B cell (primary cell): ENCODE results near the gene TRMT2A. TPM values are rescaled to one million over a fixed set of nuclear protein-coding genes. Genes with fewer than 3 reads are reported as not detected.

Experiments
- ATAC-seq: fragments of 200-7000 bp; cut with Tn5 transposase; one replicate; pipeline ENCODE4 v1.10.0; 2021; ENCODE audit warnings: low read depth, mild to moderate bottlenecking, moderate number of reproducible peaks, moderate library complexity
- CTCF ChIA-PET: fragments of 350-600 bp; sonication (Branson Sonifier 250); formaldehyde crosslinking; loops from one replicate; lab custom pipeline; 2021; ENCODE audit warnings: antibody characterized with exemption, inconsistent platforms; lab: Charles Lee
- POLR2A ChIA-PET: fragments of 350-600 bp; sonication (Branson Sonifier 250); formaldehyde crosslinking; loops from one replicate; lab custom pipeline; 2021; ENCODE audit warnings: antibody characterized with exemption; lab: Charles Lee
- DNase-seq: peaks from one replicate; pipeline ENCODE4 v3.0.0; 2013
- H2AFZ ChIP-seq: 2 replicates; pipeline ENCODE4 v1.6.1; 2012; ENCODE audit warnings: mild to moderate bottlenecking, low read depth, low read length; ENCODE audit not compliant: insufficient read depth, poor library complexity, severe bottlenecking
- H3K27ac ChIP-seq, 2 donors: 1 replicate in 1 of 2; 2 replicates in 1 of 2; pipeline ENCODE4 v1.5.1; 2012 to 2013; ENCODE audit warnings: low read length in 2 of 2, mild to moderate bottlenecking in 2 of 2, moderate library complexity in 1 of 2
- H3K27me3 ChIP-seq, 4 experiments: fragments of 200-600 bp in 1 of 4; sonication (generic) in 1 of 4; replicated peaks in 1 of 4; 1 replicate in 2 of 4; 2 replicates in 2 of 4; pipeline versions ENCODE4 v1.6.1 to v1.7.0; 2013 to 2016; ENCODE audit warnings: low read length in 3 of 4, mild to moderate bottlenecking in 2 of 4, mixed read lengths in 1 of 4, moderate library complexity in 1 of 4; ENCODE audit not compliant: insufficient read depth in 4 of 4, control insufficient read depth in 3 of 4; ENCODE audit errors: control extremely low read depth in 1 of 4
- H3K36me3 ChIP-seq, 2 experiments: replicated peaks in 1 of 2; 1 replicate in 1 of 2; 2 replicates in 1 of 2; pipeline versions ENCODE4 v1.6.1 to v1.7.1; 2013; ENCODE audit warnings: low read length in 1 of 2; ENCODE audit not compliant: insufficient read depth in 2 of 2, control insufficient read depth in 1 of 2; ENCODE audit errors: control extremely low read depth in 1 of 2, extremely low read depth in 1 of 2
- H3K4me1 ChIP-seq, 2 donors: fragments of 200-600 bp in 1 of 2; sonication (generic) in 1 of 2; 1 replicate in 1 of 2; 2 replicates in 1 of 2; pipeline versions ENCODE4 v1.5.1 to v1.6.1; 2013 to 2017; ENCODE audit warnings: low read length in 2 of 2; ENCODE audit not compliant: control insufficient read depth in 2 of 2, insufficient read depth in 2 of 2
- H3K4me2 ChIP-seq: replicated peaks from 2 replicates; pipeline ENCODE3; 2012; ENCODE audit warnings: mild to moderate bottlenecking, low read depth, low read length; ENCODE audit not compliant: poor library complexity, severe bottlenecking
- H3K4me3 ChIP-seq, 5 experiments: fragments of 200-600 bp in 1 of 5; sonication (generic) in 1 of 5; 1 replicate in 3 of 5; 2 replicates in 2 of 5; pipeline versions ENCODE4 v1.5.1 to v1.7.0; 2011 to 2016; ENCODE audit warnings: low read length in 4 of 5, mild to moderate bottlenecking in 4 of 5, low read depth in 2 of 5, control low read depth in 1 of 5, moderate library complexity in 1 of 5; ENCODE audit not compliant: insufficient read depth in 1 of 5; ENCODE audit errors: control extremely low read depth in 1 of 5, extremely low read depth in 1 of 5
- H3K79me2 ChIP-seq: fragments of 200-600 bp; sonication (generic); one replicate; pipeline ENCODE4 v1.6.0; 2016; ENCODE audit warnings: low read length; ENCODE audit not compliant: control insufficient read depth, insufficient read depth
- H3K9ac ChIP-seq: fragments of 200-600 bp; sonication (generic); 2 replicates; pipeline ENCODE4 v1.6.1; 2017; ENCODE audit warnings: mild to moderate bottlenecking, low read length, moderate library complexity
- H3K9me3 ChIP-seq, 3 donors: one replicate each; pipeline versions ENCODE4 v1.6.1 to v1.7.1; 2013; ENCODE audit warnings: low read length in 2 of 3; ENCODE audit not compliant: control insufficient read depth in 2 of 3, insufficient read depth in 1 of 3; ENCODE audit errors: control extremely low read depth in 1 of 3
- H4K20me1 ChIP-seq: 2 replicates; pipeline ENCODE4 v1.6.0; 2012; ENCODE audit warnings: mild to moderate bottlenecking, low read length; ENCODE audit not compliant: insufficient read depth, control insufficient read depth, poor library complexity, severe bottlenecking
- H3K27ac Mint-ChIP-seq: one replicate; pipeline ENCODE4 v1.8.0; 2021; ENCODE audit warnings: mixed read lengths
- H3K27me3 Mint-ChIP-seq: one replicate; pipeline ENCODE4 v1.8.0; 2021; ENCODE audit warnings: mixed read lengths
- H3K4me1 Mint-ChIP-seq: one replicate; pipeline ENCODE4 v1.8.0; 2021; ENCODE audit warnings: mixed read lengths
- H3K4me3 Mint-ChIP-seq: one replicate; pipeline ENCODE4 v1.8.0; 2021; ENCODE audit warnings: mixed read lengths
- H3K9me3 Mint-ChIP-seq: one replicate; pipeline ENCODE4 v1.8.0; 2022; ENCODE audit warnings: mixed read lengths; ENCODE audit not compliant: insufficient read depth
- EZH2 ChIP-seq: IDR thresholded peaks from 2 replicates; pipeline ENCODE4 v1.6.1; 2012; ENCODE audit warnings: borderline replicate concordance, low read depth, mild to moderate bottlenecking, moderate library complexity, low read length; ENCODE audit not compliant: insufficient read depth, poor library complexity, severe bottlenecking
- WGBS: methylation state at CpG from one replicate; pipeline ENCODE4 v1.1.5; 2013; ENCODE audit warnings: missing lambda C conversion rate; ENCODE audit not compliant: insufficient coverage; 5-methylcytosine and 5-hydroxymethylcytosine counted together
- intact Hi-C: fragments of 100-400 bp; cut with micrococcal nuclease; formaldehyde crosslinking; loops from one replicate; pipeline ENCODE4 v1.10.0; 2022
- polyA plus RNA-seq: library from polyadenylated mRNA; depleted of rRNA; stranded (reverse); fragments of >200 nt; gene quantifications from 2 replicates; pipeline ENCODE4 v1.2.3, GENCODE V29; 2012
- total RNA-seq, 2 donors: library from RNA; stranded (reverse); fragments of 120-200 nt in 1 of 2; gene quantifications; 1 replicate in 1 of 2; 2 replicates in 1 of 2; pipeline versions ENCODE4 v1.2.3 to v1.2.4, GENCODE V29; 2013 to 2022
- TF ChIP-seq, protein P1 (sequence below): fragments of 200-600 bp; IDR thresholded peaks from one replicate; pipeline ENCODE4 v1.8.0; 2022; ENCODE audit warnings: antibody characterized with exemption, mild to moderate bottlenecking

The TRMT2A gene
- total and polyA plus RNA-seq, 2 donors (not counting 1 experiment from before 2014, with no cell fraction given): 95.7 to 144 TPM

DNA sequence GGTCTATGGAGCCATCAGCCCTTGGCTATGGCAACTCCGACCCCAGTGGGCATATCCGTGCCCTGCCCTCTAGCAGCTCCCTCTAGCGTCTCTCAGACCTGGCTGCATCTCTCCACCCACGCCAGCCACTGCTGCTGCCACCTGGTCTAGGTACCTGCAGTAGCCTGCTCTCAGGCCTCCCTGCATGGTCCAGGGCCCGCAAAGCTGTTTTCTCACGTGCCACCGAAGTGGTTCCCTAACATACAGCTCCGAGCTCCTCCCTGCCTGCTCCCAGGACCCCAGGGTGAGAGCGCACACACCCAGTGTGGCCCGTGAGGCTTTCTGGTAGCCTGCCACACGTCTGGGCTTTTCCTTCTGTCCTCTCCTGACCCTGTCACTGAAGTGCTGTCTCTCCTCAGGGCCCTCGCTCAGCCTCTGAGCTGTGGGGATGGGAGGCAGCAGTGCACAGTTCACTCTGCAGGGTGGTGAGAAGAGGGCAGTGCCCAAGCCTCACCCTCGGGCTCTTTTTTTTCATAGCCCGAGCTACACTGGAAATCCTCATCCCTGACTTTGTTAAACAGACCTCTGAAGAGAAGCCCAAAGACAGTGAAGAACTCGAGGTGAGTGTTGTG, 22.7 kb downstream of the TRMT2A start:
- POLR2A ChIA-PET: no interaction called here
- no peak overlapping the region for H3K4me3 ChIP-seq
- H3K9me3 Mint-ChIP-seq: no peaks in the 10 kb centered on the region
- H3K9ac ChIP-seq: no peak overlapping the region
- TF ChIP-seq, protein P1, sequence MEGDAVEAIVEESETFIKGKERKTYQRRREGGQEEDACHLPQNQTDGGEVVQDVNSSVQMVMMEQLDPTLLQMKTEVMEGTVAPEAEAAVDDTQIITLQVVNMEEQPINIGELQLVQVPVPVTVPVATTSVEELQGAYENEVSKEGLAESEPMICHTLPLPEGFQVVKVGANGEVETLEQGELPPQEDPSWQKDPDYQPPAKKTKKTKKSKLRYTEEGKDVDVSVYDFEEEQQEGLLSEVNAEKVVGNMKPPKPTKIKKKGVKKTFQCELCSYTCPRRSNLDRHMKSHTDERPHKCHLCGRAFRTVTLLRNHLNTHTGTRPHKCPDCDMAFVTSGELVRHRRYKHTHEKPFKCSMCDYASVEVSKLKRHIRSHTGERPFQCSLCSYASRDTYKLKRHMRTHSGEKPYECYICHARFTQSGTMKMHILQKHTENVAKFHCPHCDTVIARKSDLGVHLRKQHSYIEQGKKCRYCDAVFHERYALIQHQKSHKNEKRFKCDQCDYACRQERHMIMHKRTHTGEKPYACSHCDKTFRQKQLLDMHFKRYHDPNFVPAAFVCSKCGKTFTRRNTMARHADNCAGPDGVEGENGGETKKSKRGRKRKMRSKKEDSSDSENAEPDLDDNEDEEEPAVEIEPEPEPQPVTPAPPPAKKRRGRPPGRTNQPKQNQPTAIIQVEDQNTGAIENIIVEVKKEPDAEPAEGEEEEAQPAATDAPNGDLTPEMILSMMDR: no peak
- TF ChIP-seq EZH2: no peak
- DNase-seq (no peak), ATAC-seq (no peak)
- no peaks in the 10 kb centered on the region for H3K9me3 ChIP-seq
- no peak overlapping the region for H3K4me3 Mint-ChIP-seq
- H3K27me3 ChIP-seq: no peaks in the 10 kb centered on the region
- H3K4me1 ChIP-seq: no peaks in the 10 kb centered on the region
- H3K36me3 ChIP-seq: peaks cover 3 to 59% of the 10 kb centered on the region in 2 experiments
- H3K79me2 ChIP-seq: no peaks in the 10 kb centered on the region
- no peak overlapping the region for H3K4me2 ChIP-seq
- H3K27me3 Mint-ChIP-seq: no peaks in the 10 kb centered on the region
- H3K4me1 Mint-ChIP-seq: no peaks in the 10 kb centered on the region
- no peaks in the 10 kb centered on the region for H4K20me1 ChIP-seq
- CTCF ChIA-PET: no interaction called here
- H3K27ac Mint-ChIP-seq: no peak overlapping the region
- no peak overlapping the region for H2AFZ ChIP-seq
- intact Hi-C loops: no loop called here
- no peak overlapping the region for H3K27ac ChIP-seq
- 98% methylated on average over 13 of the region's 15 CpGs for WGBS

DNA sequence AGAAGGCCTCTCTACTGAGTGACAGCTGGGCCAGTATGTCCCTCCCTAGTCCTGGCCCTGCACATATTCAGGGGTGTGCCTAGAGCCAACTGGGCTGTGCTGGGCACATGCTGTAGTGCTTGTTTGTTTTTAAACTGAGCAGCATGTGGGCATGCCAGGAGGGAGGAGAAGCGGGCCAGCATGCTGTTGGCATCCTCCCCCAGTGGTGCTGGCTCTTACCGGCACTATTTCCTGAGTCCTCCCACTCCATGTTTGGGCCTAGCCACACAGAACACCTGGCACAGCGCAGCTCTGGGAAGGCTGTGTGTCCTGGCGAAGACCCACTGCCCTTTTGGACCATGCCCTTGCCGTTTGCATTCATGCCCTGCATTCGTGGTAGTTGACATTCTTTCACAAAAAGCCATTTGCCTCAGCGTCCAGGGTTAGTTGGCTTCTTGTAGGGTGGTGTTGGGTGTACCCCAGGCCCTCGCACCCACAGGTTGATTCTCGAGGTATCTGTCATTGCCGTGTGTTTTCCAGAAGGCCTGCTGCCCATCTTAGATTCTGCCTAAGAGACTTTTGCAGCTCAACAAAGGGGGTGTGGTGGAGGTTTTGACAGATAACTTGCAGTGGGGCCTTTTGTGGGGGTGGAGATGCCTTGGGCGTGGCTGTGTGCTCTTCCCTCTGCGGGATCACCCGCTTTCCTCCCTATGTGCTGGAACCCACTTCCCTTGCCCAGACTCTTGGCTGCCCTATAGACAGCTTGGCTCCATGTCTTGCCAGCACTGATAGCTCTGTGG, 23.4 kb downstream of the TRMT2A start:
- Histone ChIP-seq H4K20me1 (no peaks in the 10 kb centered on the region), H3K9me3 (no peaks in the 10 kb centered on the region), H3K79me2 (no peaks in the 10 kb centered on the region), H3K9ac (no peak overlapping the region), H3K4me1 (no peaks in the 10 kb centered on the region), H3K4me3 (no peak overlapping the region), H3K4me2 (no peak overlapping the region), H3K27me3 (no peaks in the 10 kb centered on the region), H2AFZ (no peak overlapping the region), H3K36me3 (peaks cover 3 to 64% of the 10 kb centered on the region in 2 experiments), H3K27ac (no peak overlapping the region)
- no peak overlapping the region for H3K27ac Mint-ChIP-seq
- CTCF ChIA-PET: no interaction called here
- intact Hi-C loops: no loop called here
- no peak for DNase-seq
- 99% methylated on average over 11 of the region's 13 CpGs for WGBS
- POLR2A ChIA-PET: no interaction called here
- no peaks in the 10 kb centered on the region for H3K9me3 Mint-ChIP-seq
- ATAC-seq: no peak
- H3K4me3 Mint-ChIP-seq: no peak overlapping the region
- H3K4me1 Mint-ChIP-seq: no peaks in the 10 kb centered on the region
- no peaks in the 10 kb centered on the region for H3K27me3 Mint-ChIP-seq
- TF ChIP-seq, protein P1: no peak
- TF ChIP-seq EZH2: no peak
